ENCODE data around the gene RPL22L1.
A peak's percentile ranks its signal among the peaks of the same experiment; 100 is the strongest.

The RPL22L1 gene

GRCh38 chr3:170869645-170870593, at the start of gene RPL22L1:
Gene RPL22L1, minus strand, starts transcription at chr3:170870195. Its CDS starts 28 bp downstream, at chr3:170870167.
- H3K9me3 ChIP-seq (ENCODE audit: insufficient read depth, low read length, severe bottlenecking), result no peaks in the 10 kb centered on the region
- H3K9ac ChIP-seq (ENCODE audit: low read depth, low read length), result peak within 1 kb of the TSS; percentile 76
- DNase-seq, result peak; percentile 93
- H4K20me1 ChIP-seq (ENCODE audit: insufficient read depth, low read length), result peaks cover 24% of the 10 kb centered on the region
- peaks cover 40% of the 10 kb centered on the region for H3K36me3 ChIP-seq (ENCODE audit: insufficient read depth, low read length)
- H3K4me1 ChIP-seq (ENCODE audit: insufficient read depth, low read length), result peaks cover 32% of the 10 kb centered on the region
- H3K27me3 ChIP-seq (ENCODE audit: insufficient read depth, low read length, poor library complexity), result no peaks in the 10 kb centered on the region
- TF ChIP-seq CTCF (IDR thresholded peaks at IDR 0.05; ENCODE audit: borderline replicate concordance, extremely low read depth, low read length, poor library complexity, severe bottlenecking), result peak; percentile 28
- no peak for TF ChIP-seq EZH2 (IDR thresholded peaks at IDR 0.05; ENCODE audit: borderline replicate concordance, low read depth, low read length, severe bottlenecking)
- peaks cover 29% of the 10 kb centered on the region for H3K79me2 ChIP-seq (ENCODE audit: insufficient read depth, low read length)
- H2AFZ ChIP-seq (ENCODE audit: low read depth, low read length), result peak within 1 kb of the TSS; percentile 96
- peak within 1 kb of the TSS; percentile 85 for H3K27ac ChIP-seq (ENCODE audit: low read length)
- peak; percentile 92 for ATAC-seq (ENCODE audit: insufficient read depth, low read depth)
- peak within 1 kb of the TSS; percentile 75 for H3K4me2 ChIP-seq (ENCODE audit: insufficient read depth, low read length)
- peak within 1 kb of the TSS; percentile 75 to 77 for H3K4me3 ChIP-seq (ENCODE audit: low read depth in 1 of 2, low read length in 2 of 2)

- TF ChIP-seq EZH2 (IDR thresholded peaks at IDR 0.05; ENCODE audit: borderline replicate concordance, low read depth, low read length, severe bottlenecking), result no peak
- TF ChIP-seq CTCF (IDR thresholded peaks at IDR 0.05; ENCODE audit: borderline replicate concordance, extremely low read depth, low read length, poor library complexity, severe bottlenecking), result no peak
- H3K27ac ChIP-seq (ENCODE audit: low read length), result no peak overlapping the region
- no peaks in the 10 kb centered on the region for H3K79me2 ChIP-seq (ENCODE audit: insufficient read depth, low read length)
- H3K4me1 ChIP-seq (ENCODE audit: insufficient read depth, low read length), result no peaks in the 10 kb centered on the region
- H3K27me3 ChIP-seq (ENCODE audit: insufficient read depth, low read length, poor library complexity), result no peaks in the 10 kb centered on the region
- H3K4me2 ChIP-seq (ENCODE audit: insufficient read depth, low read length), result no peak overlapping the region
- peaks cover 9% of the 10 kb centered on the region for H3K9me3 ChIP-seq (ENCODE audit: insufficient read depth, low read length, severe bottlenecking)
- no peak for DNase-seq
- H3K4me3 ChIP-seq (ENCODE audit: low read depth in 1 of 2, low read length in 2 of 2), result no peak overlapping the region
- H2AFZ ChIP-seq (ENCODE audit: low read depth, low read length), result no peak overlapping the region
- no peak for ATAC-seq (ENCODE audit: insufficient read depth, low read depth)
- H4K20me1 ChIP-seq (ENCODE audit: insufficient read depth, low read length), result no peaks in the 10 kb centered on the region
- no peak overlapping the region for H3K9ac ChIP-seq (ENCODE audit: low read depth, low read length)
- H3K36me3 ChIP-seq (ENCODE audit: insufficient read depth, low read length), result no peaks in the 10 kb centered on the region
Observed at GRCh38 chr3:170918715-170919114, 48.7 kb upstream of the RPL22L1 start.

GRCh38 chr3:170914690-170915089, 44.7 kb upstream of the RPL22L1 start:
- ATAC-seq (ENCODE audit: insufficient read depth, low read depth) (no peak), DNase-seq (no peak)
- Histone ChIP-seq H2AFZ (ENCODE audit: low read depth, low read length) (no peak overlapping the region), H3K79me2 (ENCODE audit: insufficient read depth, low read length) (no peaks in the 10 kb centered on the region), H3K9me3 (ENCODE audit: insufficient read depth, low read length, severe bottlenecking) (peaks cover 9% of the 10 kb centered on the region), H3K36me3 (ENCODE audit: insufficient read depth, low read length) (no peaks in the 10 kb centered on the region), H3K9ac (ENCODE audit: low read depth, low read length) (no peak overlapping the region), H3K4me3 (ENCODE audit: low read depth in 1 of 2, low read length in 2 of 2) (no peak overlapping the region), H3K27me3 (ENCODE audit: insufficient read depth, low read length, poor library complexity) (no peaks in the 10 kb centered on the region), H3K27ac (ENCODE audit: low read length) (no peak overlapping the region), H4K20me1 (ENCODE audit: insufficient read depth, low read length) (no peaks in the 10 kb centered on the region), H3K4me2 (ENCODE audit: insufficient read depth, low read length) (no peak overlapping the region), H3K4me1 (ENCODE audit: insufficient read depth, low read length) (no peaks in the 10 kb centered on the region)
- TF ChIP-seq EZH2 (IDR thresholded peaks at IDR 0.05; ENCODE audit: borderline replicate concordance, low read depth, low read length, severe bottlenecking), result no peak
- no peak for TF ChIP-seq CTCF (IDR thresholded peaks at IDR 0.05; ENCODE audit: borderline replicate concordance, extremely low read depth, low read length, poor library complexity, severe bottlenecking)

Measured in DND-41 (cell line).